ACC112 (cell line): ENCODE measurements around the gene PORCN.
A peak's percentile ranks its signal among the peaks of the same experiment; 100 is the strongest.

Experiments
- H2AFZ ChIP-seq: fragments of 200-600 bp; sonication (generic); one replicate; pipeline ENCODE4 v1.6.0; 2017; ENCODE audit warnings: antibody characterized with exemption, low read length; ENCODE audit not compliant: unreplicated experiment
- H3K27ac ChIP-seq: fragments of 200-600 bp; sonication (generic); 2 replicates; pipeline ENCODE4 v1.5.1; 2014; ENCODE audit warnings: low read depth, mild to moderate bottlenecking, antibody characterized with exemption, low read length, moderate library complexity
- H3K27me3 ChIP-seq: fragments of 200-600 bp; sonication (generic); 2 replicates; pipeline ENCODE4 v1.6.1; 2014; ENCODE audit warnings: mild to moderate bottlenecking, antibody characterized with exemption, low read length, moderate library complexity, mixed read lengths; ENCODE audit not compliant: insufficient read depth
- H3K36me3 ChIP-seq: fragments of 200-600 bp; sonication (generic); 2 replicates; pipeline ENCODE4 v1.6.1; 2016; ENCODE audit warnings: mild to moderate bottlenecking, antibody characterized with exemption, low read length, moderate library complexity, mixed read lengths; ENCODE audit not compliant: insufficient read depth
- H3K4me1 ChIP-seq: fragments of 200-600 bp; sonication (generic); one replicate; pipeline ENCODE4 v1.6.1; 2016; ENCODE audit warnings: low read length, mixed read lengths; ENCODE audit not compliant: insufficient read depth, unreplicated experiment, control insufficient read depth
- H3K4me3 ChIP-seq: fragments of 200-600 bp; sonication (generic); 2 replicates; pipeline ENCODE4 v1.5.1; 2014; ENCODE audit warnings: mild to moderate bottlenecking, low read depth, low read length
- H3K79me2 ChIP-seq: fragments of 200-600 bp; sonication (generic); one replicate; pipeline ENCODE4 v1.6.0; 2016; ENCODE audit warnings: low read length; ENCODE audit not compliant: control insufficient read depth, unreplicated experiment, insufficient read depth

PORCN gene

DNA sequence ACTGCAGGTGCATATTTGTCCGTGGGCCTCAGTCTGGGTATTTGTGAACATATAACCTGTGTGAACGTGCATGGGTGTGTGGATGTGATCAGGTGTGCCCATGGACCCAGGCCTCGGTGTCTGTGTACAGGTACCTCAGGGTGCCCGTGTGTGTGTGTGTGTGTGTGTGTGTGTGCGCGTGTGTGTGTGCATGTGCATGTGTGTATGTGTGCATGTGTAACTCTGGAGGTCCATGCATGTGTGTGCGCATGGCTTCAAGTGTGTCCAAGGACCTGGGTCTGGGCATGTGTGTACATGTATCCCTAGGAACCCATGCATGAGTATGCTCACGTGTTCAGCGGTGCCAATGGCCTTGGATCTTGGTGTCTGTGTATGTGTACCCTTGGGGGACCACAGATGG is 17.0 kb upstream of the PORCN start:
- H3K36me3 ChIP-seq: no peaks in the 10 kb centered on the region
- H3K4me1 ChIP-seq: peaks cover 51% of the 10 kb centered on the region
- H3K27ac ChIP-seq: peak overlapping the region; percentile 66
- no peaks in the 10 kb centered on the region for H3K27me3 ChIP-seq
- no peaks in the 10 kb centered on the region for H3K79me2 ChIP-seq
- H2AFZ ChIP-seq: no peak overlapping the region
- no peak overlapping the region for H3K4me3 ChIP-seq

GRCh38 chrX:48492293-48492910 is 16.4 kb upstream of the PORCN start:
- Histone ChIP-seq H2AFZ (no peak overlapping the region), H3K4me3 (no peak overlapping the region), H3K27ac (peak overlapping the region; percentile 66), H3K4me1 (peaks cover 49% of the 10 kb centered on the region), H3K27me3 (no peaks in the 10 kb centered on the region), H3K36me3 (no peaks in the 10 kb centered on the region), H3K79me2 (no peaks in the 10 kb centered on the region)

DNA sequence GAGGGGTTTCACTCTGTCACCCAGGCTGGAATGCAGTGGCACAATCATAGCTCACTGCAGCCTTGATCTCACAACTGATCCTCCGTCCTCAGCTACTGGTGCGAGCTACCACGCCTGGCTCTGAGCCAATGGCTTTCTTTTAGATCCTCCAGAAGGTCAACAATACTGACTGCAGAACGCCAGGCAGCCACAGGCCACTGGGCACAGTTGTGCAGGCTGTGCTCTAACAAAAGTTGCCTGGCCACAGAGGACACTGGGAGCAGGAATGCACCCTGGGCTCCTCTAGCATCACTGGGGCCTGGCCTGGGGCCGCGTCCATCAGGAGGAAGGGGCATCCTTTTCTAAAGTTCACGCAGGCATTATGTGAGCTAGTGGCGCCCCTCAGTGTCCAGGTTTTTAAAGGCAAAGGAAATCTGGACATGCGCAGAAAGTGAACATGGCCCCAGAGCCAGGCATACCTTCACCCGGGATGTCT is 14.9 kb upstream of the PORCN start:
- Histone ChIP-seq H3K4me1 (peaks cover 51% of the 10 kb centered on the region), H3K4me3 (no peak overlapping the region), H3K79me2 (no peaks in the 10 kb centered on the region), H3K27me3 (no peaks in the 10 kb centered on the region), H3K36me3 (no peaks in the 10 kb centered on the region), H2AFZ (no peak overlapping the region), H3K27ac (peak overlapping the region; percentile 66; the same call in 1 of the 2 replicates)

DNA sequence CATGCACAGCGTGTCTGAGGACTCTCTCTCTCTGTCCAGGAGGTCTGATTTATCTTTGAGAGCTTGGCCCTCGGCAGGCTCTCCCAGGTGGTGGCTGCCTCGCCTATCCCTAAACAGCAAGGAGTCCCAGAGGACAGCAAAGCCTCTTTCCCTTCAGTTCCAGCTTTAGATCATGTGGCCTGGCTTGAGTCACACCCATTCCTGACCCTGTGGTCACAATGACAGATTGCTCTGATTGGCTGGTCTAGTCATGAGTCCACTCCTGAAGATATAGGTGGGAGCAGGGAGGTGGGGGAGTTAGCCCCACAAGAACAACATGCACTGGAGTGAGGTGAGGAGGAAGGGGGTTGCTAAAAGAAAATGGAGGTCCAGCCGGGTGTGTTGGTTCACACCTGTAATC is 12.1 kb upstream of the PORCN start:
- Histone ChIP-seq H3K27me3 (no peaks in the 10 kb centered on the region), H3K4me3 (no peak overlapping the region), H3K27ac (no peak overlapping the region), H2AFZ (no peak overlapping the region), H3K79me2 (no peaks in the 10 kb centered on the region), H3K36me3 (no peaks in the 10 kb centered on the region), H3K4me1 (peaks cover 37% of the 10 kb centered on the region)

DNA sequence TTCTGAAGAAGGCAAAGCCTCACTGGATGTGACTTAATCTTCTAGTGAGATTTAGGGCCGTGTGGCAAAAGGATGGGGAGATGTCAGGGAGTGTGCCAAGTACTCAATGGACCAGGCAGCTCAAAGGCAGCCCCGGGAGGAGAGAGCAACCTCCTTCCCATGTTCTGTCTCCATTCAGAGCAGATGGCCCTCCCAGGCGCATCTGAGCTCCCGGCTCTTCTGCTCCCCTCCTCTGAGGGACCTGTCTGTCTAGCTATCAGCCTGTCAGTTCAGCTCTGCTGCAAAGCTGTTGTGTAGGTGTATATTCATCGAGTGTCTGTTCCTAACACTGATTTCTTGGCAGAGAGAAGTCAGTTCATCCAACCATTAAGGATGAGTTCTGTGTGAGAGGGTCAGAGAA is 10.9 kb upstream of the PORCN start:
- H3K36me3 ChIP-seq: no peaks in the 10 kb centered on the region
- no peaks in the 10 kb centered on the region for H3K27me3 ChIP-seq
- no peak overlapping the region for H3K4me3 ChIP-seq
- H3K27ac ChIP-seq: peak overlapping the region; percentile 70
- no peaks in the 10 kb centered on the region for H3K79me2 ChIP-seq
- H3K4me1 ChIP-seq: peaks cover 25% of the 10 kb centered on the region
- H2AFZ ChIP-seq: no peak overlapping the region

DNA sequence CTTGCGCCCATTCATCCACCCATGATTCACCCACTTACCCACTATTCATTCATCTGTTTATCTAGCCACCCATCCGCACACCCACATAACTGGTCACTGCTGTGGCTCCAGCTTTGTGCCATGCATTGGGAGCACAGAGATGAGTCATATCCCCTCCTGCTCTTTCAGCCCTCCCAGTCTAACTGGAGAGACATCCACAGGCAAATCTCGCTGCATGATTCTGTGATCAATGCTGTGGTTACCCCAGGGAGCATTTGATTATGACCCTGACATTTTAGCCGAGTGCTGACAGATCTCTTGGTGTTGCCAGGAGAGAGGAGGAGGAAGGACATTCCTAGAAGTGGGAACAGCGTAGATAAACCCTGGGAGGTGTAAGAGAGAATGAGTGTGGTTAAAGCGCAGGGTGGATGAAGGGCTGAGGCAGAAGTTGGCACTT is 10.4 kb upstream of the PORCN start:
- H2AFZ ChIP-seq: no peak overlapping the region
- H3K4me3 ChIP-seq: no peak overlapping the region
- H3K27ac ChIP-seq: peak overlapping the region; percentile 70

DNA sequence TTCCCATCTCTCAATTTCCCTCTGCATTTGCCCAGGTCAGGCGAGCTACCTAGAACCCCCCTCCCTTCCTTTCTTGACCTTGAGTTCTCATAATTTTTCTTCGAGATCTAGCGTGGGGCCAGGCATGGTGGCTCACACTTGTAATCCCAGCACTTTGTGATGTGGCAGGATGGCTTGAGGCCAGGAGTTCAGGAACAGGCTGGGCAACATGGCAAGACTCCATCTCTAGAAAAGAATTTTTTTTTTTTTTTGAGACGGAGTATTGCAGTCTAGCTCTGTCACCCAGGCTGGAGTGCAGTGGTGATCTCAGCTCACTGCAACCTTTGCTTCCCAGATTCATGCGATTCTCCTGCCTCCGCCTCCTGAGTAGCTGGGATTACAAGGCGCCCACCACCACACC is 4.5 kb upstream of the PORCN start:
- peaks cover 3% of the 10 kb centered on the region for H3K79me2 ChIP-seq
- H3K27me3 ChIP-seq: no peaks in the 10 kb centered on the region
- no peak overlapping the region for H3K27ac ChIP-seq
- H2AFZ ChIP-seq: no peak overlapping the region
- no peaks in the 10 kb centered on the region for H3K36me3 ChIP-seq
- no peak overlapping the region for H3K4me3 ChIP-seq
- peaks cover 12% of the 10 kb centered on the region for H3K4me1 ChIP-seq

More for the DNA sequence above, 10.4 kb upstream of the PORCN start:
- Histone ChIP-seq H3K36me3 (no peaks in the 10 kb centered on the region), H3K27me3 (no peaks in the 10 kb centered on the region), H3K4me1 (peaks cover 20% of the 10 kb centered on the region), H3K79me2 (no peaks in the 10 kb centered on the region)

GRCh38 chrX:48505481-48505880 is 3.3 kb upstream of the PORCN start:
- H3K4me3 ChIP-seq: no peak overlapping the region
- H3K27me3 ChIP-seq: no peaks in the 10 kb centered on the region
- peaks cover 5% of the 10 kb centered on the region for H3K79me2 ChIP-seq
- H3K27ac ChIP-seq: peak overlapping the region; percentile 37
- no peak overlapping the region for H2AFZ ChIP-seq
- peaks cover 18% of the 10 kb centered on the region for H3K4me1 ChIP-seq
- H3K36me3 ChIP-seq: no peaks in the 10 kb centered on the region

DNA sequence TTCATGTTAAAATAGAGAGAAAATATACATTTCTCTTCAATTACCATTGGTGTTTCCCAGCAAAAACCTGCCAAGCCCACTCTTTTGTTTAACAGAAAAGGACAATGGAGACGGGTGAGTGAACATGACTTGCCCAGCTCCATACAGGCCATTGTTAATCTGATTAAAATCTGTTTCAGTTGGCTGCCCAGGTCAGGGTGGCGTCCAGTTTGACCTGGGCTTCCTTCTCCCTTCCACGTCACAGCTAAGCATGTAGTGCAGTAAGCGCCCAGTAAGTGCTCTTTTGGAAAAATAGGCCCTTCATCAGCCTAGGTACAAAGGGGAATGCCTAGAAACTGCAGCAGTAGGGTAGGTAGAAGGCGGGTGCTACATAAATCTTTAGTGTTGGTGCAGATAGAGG is 1.5 kb upstream of the PORCN start:
- Histone ChIP-seq H3K27ac (no peak overlapping the region), H2AFZ (no peak overlapping the region), H3K4me3 (no peak overlapping the region), H3K79me2 (peaks cover 5% of the 10 kb centered on the region), H3K27me3 (no peaks in the 10 kb centered on the region), H3K4me1 (peaks cover 18% of the 10 kb centered on the region), H3K36me3 (no peaks in the 10 kb centered on the region)

DNA sequence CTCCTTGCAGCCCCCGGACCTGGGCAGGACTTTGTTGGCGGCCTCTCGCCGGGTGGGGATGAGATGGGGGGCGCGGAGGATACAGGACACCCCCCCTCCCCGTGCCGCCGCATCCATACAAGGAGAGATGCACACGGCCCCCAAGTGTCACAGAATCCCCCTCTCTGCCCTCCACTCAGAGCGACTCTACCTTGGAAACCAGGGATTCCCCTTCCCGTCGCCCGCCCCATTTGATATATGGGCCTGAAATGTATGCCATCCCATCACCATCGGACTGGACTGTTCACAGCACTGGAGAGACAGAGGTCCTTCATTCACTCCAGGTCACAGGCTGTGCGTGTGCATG is 426 bp downstream of the PORCN start:
- H3K27ac ChIP-seq: no peak overlapping the region; the same call in 1 of the 2 replicates
- no peaks in the 10 kb centered on the region for H3K27me3 ChIP-seq

GRCh38 chrX:48509619-48510018 is 827 bp downstream of the PORCN start:
- H2AFZ ChIP-seq: peak overlapping the region; percentile 59
- H3K4me1 ChIP-seq: peaks cover 18% of the 10 kb centered on the region
- H3K36me3 ChIP-seq: no peaks in the 10 kb centered on the region
- no peak overlapping the region for H3K27ac ChIP-seq
- H3K79me2 ChIP-seq: peaks cover 5% of the 10 kb centered on the region
- H3K4me3 ChIP-seq: peak overlapping the region; percentile 82
- no peaks in the 10 kb centered on the region for H3K27me3 ChIP-seq

More for the DNA sequence above, 426 bp downstream of the PORCN start:
- Histone ChIP-seq H3K4me1 (peaks cover 18% of the 10 kb centered on the region), H2AFZ (peak overlapping the region; percentile 59), H3K36me3 (no peaks in the 10 kb centered on the region), H3K4me3 (peak overlapping the region; percentile 82), H3K79me2 (peaks cover 5% of the 10 kb centered on the region)
